ENCODE results near the gene PPP4R3C.
"Not testable (repeated sequence)": the region's sequence is repeated elsewhere in the genome, so short reads cannot be mapped to it uniquely, and the experiment has no call there.

The PPP4R3C gene

GRCh38 chrX:27445438-27445837 lies 17.7 kb downstream of the PPP4R3C start:
- TF ChIP-seq, protein P1, sequence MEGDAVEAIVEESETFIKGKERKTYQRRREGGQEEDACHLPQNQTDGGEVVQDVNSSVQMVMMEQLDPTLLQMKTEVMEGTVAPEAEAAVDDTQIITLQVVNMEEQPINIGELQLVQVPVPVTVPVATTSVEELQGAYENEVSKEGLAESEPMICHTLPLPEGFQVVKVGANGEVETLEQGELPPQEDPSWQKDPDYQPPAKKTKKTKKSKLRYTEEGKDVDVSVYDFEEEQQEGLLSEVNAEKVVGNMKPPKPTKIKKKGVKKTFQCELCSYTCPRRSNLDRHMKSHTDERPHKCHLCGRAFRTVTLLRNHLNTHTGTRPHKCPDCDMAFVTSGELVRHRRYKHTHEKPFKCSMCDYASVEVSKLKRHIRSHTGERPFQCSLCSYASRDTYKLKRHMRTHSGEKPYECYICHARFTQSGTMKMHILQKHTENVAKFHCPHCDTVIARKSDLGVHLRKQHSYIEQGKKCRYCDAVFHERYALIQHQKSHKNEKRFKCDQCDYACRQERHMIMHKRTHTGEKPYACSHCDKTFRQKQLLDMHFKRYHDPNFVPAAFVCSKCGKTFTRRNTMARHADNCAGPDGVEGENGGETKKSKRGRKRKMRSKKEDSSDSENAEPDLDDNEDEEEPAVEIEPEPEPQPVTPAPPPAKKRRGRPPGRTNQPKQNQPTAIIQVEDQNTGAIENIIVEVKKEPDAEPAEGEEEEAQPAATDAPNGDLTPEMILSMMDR (IDR thresholded peaks at IDR 0.05; ENCODE audit: insufficient read depth, missing control alignments): no peak
- no peak for FAIRE-seq
- DNase-seq (ENCODE audit: insufficient read length, low spot score): no peak

- TF ChIP-seq, protein P1 (IDR thresholded peaks at IDR 0.05; ENCODE audit: insufficient read depth, missing control alignments): no peak
- FAIRE-seq (no peak), DNase-seq (ENCODE audit: insufficient read length, low spot score) (no peak)
Measured at GRCh38 chrX:27444093-27444908, 18.8 kb downstream of the PPP4R3C start.

- not testable (repeated sequence) for FAIRE-seq; DNase-seq (ENCODE audit: insufficient read length, low spot score)
Measured at GRCh38 chrX:27442392-27442791, 20.7 kb downstream of the PPP4R3C start.

DNA sequence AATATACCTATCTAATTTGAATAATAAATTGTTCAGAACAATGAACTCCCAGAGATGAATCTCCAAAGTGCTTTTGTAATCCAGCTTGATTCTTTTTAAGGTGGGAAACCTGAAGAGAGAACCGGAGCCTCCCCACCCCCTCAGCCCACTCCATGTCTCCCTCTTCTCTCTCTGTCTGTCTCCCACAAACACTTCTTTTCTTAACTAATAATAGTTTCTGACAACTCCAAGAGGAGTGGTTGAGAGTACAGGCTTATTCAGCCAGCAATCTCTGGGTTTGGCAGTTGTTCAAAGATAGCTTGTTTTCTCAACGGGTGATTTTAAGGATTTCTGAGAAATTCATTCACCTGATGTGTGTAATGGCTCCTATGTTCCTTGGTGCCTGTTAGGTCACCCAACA lies 23.4 kb downstream of the PPP4R3C start:
- DNase-seq (ENCODE audit: insufficient read length, low spot score) (no peak), FAIRE-seq (no peak)
- TF ChIP-seq, protein P1 (IDR thresholded peaks at IDR 0.05; ENCODE audit: insufficient read depth, missing control alignments): no peak

DNA sequence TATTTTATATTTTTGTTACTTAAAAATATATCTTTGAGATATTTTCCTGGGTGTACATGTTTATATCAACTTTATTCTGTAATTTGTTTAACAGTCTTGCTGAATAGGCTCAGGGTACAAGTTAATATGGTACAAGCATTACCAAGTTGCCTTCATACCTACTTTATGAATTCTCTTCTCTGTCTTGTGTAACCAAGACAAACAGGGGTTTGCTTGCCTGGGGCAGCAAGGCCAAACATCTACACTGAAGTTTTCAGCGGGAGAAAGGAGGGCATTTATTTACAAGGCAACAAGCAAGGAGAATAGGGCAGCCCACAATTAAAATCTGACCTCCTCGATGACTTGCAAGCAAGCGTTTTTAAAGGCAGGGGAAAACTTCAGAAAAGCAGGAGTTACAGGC lies 24.2 kb downstream of the PPP4R3C start:
- DNase-seq (ENCODE audit: insufficient read length, low spot score): no peak
- TF ChIP-seq, protein P1 (IDR thresholded peaks at IDR 0.05; ENCODE audit: insufficient read depth, missing control alignments): no peak
- no peak for FAIRE-seq

- FAIRE-seq (no peak), DNase-seq (ENCODE audit: insufficient read length, low spot score) (no peak)
- TF ChIP-seq, protein P1 (IDR thresholded peaks at IDR 0.05; ENCODE audit: insufficient read depth, missing control alignments): no peak
Measured at GRCh38 chrX:27435031-27435430, 28.1 kb downstream of the PPP4R3C start.

Data from D721Med (cell line).